GOT3 (cell line): ENCODE results near the gene EML5.

ENCODE experiments used
- DNase-seq: peaks from one replicate; lab custom pipeline; 2025; ENCODE audit warnings: mixed read lengths; lab: John Stamatoyannopoulos, UW

Gene EML5

DNA sequence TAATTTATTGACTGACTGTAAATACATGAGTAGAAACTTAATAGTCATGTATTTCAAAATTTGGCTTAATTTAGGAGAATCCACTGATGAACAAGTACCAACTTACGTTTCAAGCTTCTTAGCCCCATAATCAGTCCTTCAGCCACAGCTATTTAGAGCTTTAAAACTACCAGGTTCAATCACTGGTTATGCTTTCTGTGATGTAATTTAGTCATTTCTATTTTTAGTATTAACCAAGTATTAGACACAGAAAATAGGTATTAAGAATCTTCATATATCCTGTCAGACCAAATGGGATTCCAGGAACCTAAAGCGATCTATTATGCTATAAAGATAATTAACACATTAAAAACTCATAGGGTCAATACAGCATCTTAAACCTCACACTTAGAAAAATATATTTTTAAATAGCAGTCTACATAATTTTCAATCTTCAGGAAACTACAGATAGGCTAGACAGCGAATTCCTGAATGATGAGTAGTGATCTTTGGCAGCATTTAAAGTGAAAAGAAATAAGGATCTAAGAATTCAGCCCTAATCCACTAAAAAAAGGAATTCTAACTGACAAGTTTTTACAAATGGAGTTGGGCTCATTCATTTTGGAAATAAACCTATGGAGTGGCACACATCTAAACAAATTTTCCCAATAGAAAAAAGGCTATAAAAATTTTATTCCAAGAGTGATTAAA is 178.4 kb downstream of the EML5 start:
- no peak for DNase-seq

DNA sequence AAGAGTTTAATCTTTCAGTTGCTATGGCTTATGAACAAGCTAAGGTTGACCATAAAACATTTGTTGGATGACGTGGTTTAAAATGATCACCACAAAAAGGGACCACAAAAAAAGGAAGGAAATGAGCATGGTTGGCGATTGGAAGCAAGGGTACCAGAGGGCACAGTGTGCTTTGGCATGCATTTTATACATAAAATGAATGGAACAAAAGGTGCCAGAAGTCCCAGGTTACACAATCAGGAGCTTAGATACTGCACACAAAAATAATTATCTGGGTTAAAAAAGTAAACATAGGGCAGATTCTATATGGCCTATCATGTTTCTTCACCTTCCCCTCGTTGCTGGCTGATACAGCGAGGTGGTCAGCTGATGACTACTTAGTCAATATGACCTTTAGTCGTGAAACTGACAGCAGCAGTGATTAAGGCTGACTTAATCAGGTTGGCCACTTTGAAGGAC is 179.2 kb downstream of the EML5 start:
- DNase-seq = no peak

DNA sequence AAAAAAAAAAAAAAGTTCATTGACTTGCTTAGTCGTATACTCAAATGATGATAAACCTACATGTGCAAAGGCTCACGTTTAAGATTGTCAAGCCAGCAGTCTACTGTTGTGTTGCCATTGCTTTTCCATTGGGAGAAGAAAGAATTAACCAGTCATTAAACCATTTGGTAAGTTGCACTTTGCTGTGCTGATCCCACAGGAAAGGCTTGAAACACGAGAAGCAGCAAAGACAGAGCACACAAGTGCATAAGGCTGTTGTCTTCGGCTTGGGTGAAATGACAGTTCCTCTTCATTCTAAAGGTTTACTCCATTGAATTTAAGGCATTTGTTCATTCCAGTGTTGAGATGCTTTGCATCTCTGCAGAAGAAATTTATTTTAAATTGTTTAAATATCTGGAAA is 179.8 kb downstream of the EML5 start:
- no peak for DNase-seq

- no peak for DNase-seq
Measured at GRCh38 chr14:88611878-88612277, 180.9 kb downstream of the EML5 start.

DNA sequence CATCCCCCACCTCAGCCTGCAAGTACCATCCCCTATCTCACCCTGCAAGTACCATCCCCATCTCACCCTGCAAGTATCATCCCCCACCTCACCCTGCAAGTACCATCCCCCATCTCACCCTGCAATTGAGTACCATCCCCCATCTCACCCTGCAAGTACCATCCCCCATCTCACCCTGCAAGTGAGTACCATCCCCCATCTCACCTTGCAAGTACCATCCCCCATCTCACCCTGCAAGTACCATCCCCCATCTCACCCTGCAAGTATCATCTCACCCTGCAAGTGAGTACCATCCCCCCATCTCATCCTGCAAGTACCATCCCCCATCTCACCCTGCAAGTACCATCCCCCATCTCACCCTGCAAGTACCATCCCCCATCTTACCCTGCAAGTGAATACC is 184.9 kb downstream of the EML5 start:
- no peak for DNase-seq

GRCh38 chr14:88605594-88605993 is 187.2 kb downstream of the EML5 start:
- no peak for DNase-seq

DNA sequence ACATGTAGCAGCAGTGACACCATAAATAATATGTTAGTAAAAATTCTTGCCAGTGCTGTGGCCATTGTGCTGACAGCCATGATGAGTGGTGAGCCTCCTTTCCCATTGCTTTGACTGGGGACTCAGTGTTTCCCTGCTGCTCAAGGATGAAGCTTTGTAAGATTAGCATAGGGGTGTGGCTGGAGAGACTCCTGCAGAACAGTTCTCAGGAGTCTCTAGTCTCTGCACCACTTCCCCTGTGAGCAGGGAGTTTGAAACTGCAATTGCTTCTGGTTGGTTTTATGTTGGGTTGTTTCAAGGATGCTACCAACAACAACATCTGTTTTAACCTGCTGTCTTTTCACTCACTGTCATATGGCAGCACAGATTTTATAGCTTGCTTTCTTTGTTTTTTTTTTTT is 188.5 kb downstream of the EML5 start:
- no peak for DNase-seq

DNA sequence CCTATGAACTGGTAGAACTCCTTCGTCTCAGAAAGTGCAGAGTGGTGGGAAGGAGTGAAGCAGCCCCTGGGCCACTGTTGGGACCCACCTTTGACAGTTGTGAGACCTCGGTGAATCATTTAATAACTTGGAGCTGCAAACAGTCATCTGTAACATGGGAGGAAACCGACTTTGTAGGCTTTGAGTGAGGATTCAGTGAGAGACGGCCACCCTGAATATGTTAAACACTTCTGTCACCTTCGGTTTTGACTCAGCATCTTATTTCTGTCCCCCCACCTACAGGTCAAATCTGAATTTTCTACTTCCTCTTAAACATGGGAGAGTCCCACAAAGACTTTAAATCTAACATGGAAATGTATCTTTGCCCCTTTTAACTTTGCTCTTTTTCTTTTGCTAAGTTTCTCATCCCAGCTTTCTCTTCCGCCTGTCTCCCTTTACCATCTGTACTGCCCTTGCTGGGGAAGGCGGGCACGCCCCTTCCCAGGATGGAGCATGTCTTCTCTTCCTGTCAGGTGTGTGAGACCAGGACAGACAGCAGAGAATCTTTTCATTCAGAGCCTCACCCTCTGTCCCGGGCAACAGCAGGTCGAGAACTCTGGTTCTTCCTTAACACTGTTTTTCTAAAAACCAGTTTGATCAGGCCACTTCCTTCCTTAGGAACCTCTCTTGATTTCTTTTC is 192.9 kb downstream of the EML5 start:
- DNase-seq = no peak

DNA sequence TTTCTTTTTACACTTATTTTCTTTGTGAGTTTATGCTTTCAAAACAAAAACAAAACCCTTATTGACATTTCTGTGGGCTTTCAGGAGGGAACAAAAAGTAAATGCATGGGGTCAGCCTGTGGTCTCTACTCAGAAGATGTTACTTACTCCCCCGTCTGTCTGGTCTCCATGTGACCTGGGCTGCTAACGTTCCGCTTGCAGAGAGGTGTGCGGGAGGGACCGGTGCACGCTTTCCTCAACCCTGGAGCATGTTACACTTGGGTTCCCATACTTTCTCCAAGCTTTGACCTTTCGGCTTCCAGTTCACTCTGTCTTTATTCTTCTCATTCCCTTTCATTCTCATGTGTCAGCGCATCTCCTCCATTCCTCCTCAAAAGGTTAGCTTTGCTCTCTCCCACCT is 193.4 kb downstream of the EML5 start:
- no peak for DNase-seq

DNA sequence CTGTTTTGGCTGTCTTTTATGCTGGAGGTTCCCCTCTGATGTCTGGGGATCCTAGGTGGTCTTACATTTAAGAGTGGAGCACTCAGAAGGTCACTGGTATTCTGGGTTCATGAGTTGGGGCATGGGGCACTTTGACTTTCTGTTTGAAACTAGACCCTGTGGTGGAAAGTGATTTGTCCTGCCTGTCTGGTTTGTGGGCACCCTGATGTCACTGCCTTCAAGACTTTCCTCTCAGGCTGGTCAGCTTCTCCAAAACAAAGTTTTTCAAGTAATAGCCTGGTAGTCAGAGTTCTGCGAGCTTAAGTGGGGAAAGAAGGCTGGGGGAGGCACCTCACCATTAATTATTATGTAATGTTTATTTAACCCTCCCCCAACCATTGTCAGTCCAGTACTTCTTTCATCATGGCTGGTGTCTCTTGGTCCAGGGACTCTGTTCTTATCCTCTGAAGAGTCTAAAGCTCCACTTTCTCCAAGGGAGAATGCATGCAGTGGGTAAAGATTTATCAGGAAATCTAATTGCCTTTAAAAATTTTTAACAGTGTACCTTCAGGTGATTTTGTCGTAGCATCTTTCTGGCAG is 194.6 kb downstream of the EML5 start:
- no peak for DNase-seq

GRCh38 chr14:88597601-88598000 is 195.2 kb downstream of the EML5 start:
- no peak for DNase-seq

- no peak for DNase-seq
Measured at GRCh38 chr14:88597038-88597437, 195.7 kb downstream of the EML5 start.

- DNase-seq = no peak
Measured at GRCh38 chr14:88592031-88592430, 200.7 kb downstream of the EML5 start.

GRCh38 chr14:88590173-88590572 is 202.6 kb downstream of the EML5 start:
- no peak for DNase-seq

DNA sequence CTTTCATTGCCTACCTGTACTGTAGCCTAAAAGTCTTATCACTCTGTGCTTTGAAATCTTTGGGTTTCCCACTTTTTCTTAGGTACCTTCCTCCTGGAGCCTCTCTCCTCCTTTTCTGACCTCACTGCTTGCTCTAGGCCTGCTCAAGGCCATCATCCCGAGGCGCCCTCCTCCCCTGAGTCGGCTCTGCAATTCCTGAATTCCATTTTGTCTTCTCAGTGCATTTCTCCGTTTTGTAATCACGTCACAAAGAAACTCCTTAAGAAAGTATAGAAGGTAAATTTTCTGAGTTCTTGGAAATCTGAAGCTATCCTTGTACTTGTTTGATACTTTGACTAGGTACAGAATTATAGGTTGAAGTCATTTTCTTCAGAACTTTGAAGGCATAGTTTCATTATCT is 204.7 kb downstream of the EML5 start:
- DNase-seq = no peak

DNA sequence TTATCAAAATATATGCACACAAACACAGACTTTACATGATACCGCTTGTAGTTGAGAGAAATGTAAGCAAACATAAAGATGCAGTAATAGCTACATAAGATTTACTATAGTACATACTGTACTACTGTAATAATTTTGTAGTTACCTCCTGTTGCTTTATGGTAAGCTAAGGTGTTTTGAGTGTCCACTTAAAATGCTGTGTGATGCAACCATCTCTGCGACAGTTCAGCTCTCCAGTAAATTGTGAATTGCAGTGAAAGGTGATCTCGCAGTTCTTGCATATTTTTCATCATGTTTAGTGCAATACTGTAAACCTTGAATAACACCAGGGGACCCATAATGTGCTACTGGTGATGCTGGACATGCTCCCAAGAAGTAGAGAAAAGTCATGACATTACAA is 208.3 kb downstream of the EML5 start:
- no peak for DNase-seq

DNA sequence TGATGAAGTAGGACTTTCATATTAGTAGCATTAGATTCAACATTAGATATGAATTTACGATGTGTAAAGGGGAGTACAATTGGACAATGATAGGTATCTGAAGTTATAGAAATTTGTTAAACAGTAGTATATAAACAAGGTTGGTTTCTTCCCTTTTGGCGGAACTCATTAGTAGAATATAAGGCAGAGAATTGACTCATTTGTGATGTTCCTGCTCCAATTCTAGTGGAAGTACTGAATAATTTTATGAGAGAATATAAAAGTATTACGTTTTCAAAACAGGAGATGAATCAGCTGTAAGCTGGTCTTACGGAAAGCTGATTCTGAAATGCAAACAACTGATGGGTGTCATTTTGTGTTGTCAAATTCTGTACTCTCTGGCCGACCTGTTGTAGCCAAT is 216.5 kb downstream of the EML5 start:
- no peak for DNase-seq

GRCh38 chr14:88572117-88572516 is 220.6 kb downstream of the EML5 start:
- no peak for DNase-seq

DNA sequence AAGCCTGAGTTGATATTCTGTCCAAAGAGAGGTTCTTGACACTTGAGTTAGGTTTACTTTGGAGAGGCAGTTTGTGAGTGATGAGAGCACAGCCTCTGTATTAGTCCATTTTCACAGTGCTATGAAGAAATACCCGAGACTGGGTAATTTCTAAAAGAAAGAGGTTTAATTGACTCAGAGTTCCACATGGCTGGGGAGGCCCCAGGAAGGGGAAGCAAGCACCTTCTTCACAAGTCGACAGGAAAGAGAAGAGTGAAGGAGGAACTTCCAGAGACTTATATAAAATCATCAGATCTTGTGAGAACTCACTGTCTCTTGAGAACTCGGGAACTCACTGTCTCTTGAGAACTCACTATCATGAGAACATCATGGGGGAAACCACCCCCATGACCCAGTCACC is 224.6 kb downstream of the EML5 start:
- DNase-seq = no peak

DNA sequence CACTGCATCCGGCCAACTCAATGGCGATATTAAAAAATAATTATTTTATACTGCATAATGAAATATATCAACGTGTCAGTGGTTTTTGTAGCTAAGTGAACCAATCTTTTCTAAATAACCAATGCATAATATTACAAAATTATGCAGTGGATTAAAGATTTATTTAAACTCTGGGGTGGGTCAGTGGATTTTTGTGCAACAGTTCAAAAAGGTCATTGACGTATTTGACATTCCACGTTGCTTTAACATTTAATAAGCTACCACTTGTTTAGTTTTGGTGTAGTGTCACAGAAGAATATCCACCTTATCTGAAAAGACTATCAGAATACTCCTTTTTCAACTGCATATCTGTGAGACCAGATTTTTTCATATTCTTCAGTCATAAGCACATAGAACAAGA is 227.3 kb downstream of the EML5 start:
- no peak for DNase-seq

GRCh38 chr14:88563845-88564244 is 228.9 kb downstream of the EML5 start:
- no peak for DNase-seq

- DNase-seq = peak; percentile 55
Measured at GRCh38 chr14:88562831-88563686, 229.7 kb downstream of the EML5 start, which contains the start of gene ZC3H14. Gene ZC3H14 (plus strand): TSS chr14:88563037. CDS start chr14:88563134, 97 bp downstream.

GRCh38 chr14:88562532-88562830 is 230.3 kb downstream of the EML5 start:
- DNase-seq = no peak
